IMR-90 (cell line): Measurements from ENCODE around the gene PRKRIP1. TPM values are rescaled to one million over a fixed set of nuclear protein-coding genes. Genes with fewer than 3 reads are reported as not detected.
"Not testable (repeated sequence)": the region's sequence is repeated elsewhere in the genome, so short reads cannot be mapped to it uniquely, and the experiment has no call there.

Experiments
- ATAC-seq: fragments of 200-7000 bp; cut with Tn5 transposase; 2 replicates; pipeline ENCODE4 v1.9.1; 2020; ENCODE audit warnings: low read depth, mild to moderate bottlenecking, moderate library complexity
- BruUV-seq: library from RNA; stranded (reverse); fragments of 400-500 nt; replicated peaks from 2 replicates; lab custom pipeline; 2021; lab: Mats Ljungman, UMichigan
- CTCF ChIA-PET: fragments of 300-600 bp; formaldehyde crosslinking; extraction: SDS; loops from one replicate; lab custom pipeline; 2021; ENCODE audit warnings: antibody characterized with exemption; lab: Yijun Ruan, JAX
- POLR2A ChIA-PET: fragments of 300-600 bp; sonication (Branson Sonifier 250); formaldehyde crosslinking; loops from one replicate; lab custom pipeline; 2022; ENCODE audit warnings: antibody characterized with exemption; ENCODE audit not compliant: unreplicated experiment; lab: Charles Lee
- DNase-seq: peaks from one replicate; pipeline ENCODE4 v3.0.0; 2013
- H2AFZ ChIP-seq: replicated peaks from 2 replicates; pipeline ENCODE3; 2013; ENCODE audit warnings: low read length, mild to moderate bottlenecking; ENCODE audit not compliant: poor library complexity
- H2AK5ac ChIP-seq: 2 replicates; pipeline ENCODE4 v1.6.1; 2013; ENCODE audit warnings: low read depth, low read length, inconsistent platforms
- H2AK9ac ChIP-seq: replicated peaks from 2 replicates; pipeline ENCODE3; 2013; ENCODE audit warnings: mild to moderate bottlenecking, low read depth, low read length, moderate library complexity; ENCODE audit not compliant: poor library complexity
- H2BK120ac ChIP-seq: 2 replicates; pipeline ENCODE4 v1.6.1; 2013; ENCODE audit warnings: low read depth, low read length, inconsistent platforms
- H2BK15ac ChIP-seq: 3 replicates; pipeline ENCODE4 v1.6.1; 2013; ENCODE audit warnings: low read depth, low read length, inconsistent platforms
- H2BK20ac ChIP-seq: 2 replicates; pipeline ENCODE4 v1.6.1; 2013; ENCODE audit warnings: low read depth, mild to moderate bottlenecking, inconsistent platforms, low read length, moderate library complexity
- H2BK5ac ChIP-seq: 2 replicates; pipeline ENCODE4 v1.6.1; 2013; ENCODE audit warnings: mild to moderate bottlenecking, low read depth, low read length, inconsistent platforms; ENCODE audit not compliant: poor library complexity, severe bottlenecking
- H3K14ac ChIP-seq: replicated peaks from 2 replicates; pipeline ENCODE4 v1.6.1; 2013; ENCODE audit warnings: low read depth, low read length, inconsistent platforms
- H3K18ac ChIP-seq: 2 replicates; pipeline ENCODE4 v1.6.1; 2013; ENCODE audit warnings: low read depth, low read length, control low read depth
- H3K23ac ChIP-seq: 2 replicates; pipeline ENCODE4 v1.6.1; 2013; ENCODE audit warnings: low read depth, low read length, inconsistent platforms
- H3K27ac ChIP-seq: 2 replicates; pipeline ENCODE4 v1.5.1; 2013; ENCODE audit warnings: mild to moderate bottlenecking, control low read depth, low read length; ENCODE audit not compliant: insufficient read depth
- H3K27me3 ChIP-seq: 2 replicates; pipeline ENCODE4 v1.6.1; 2013; ENCODE audit warnings: low read length; ENCODE audit not compliant: control insufficient read depth, insufficient read depth
- H3K36me3 ChIP-seq: 2 replicates; pipeline ENCODE4 v1.6.1; 2013; ENCODE audit warnings: low read length, mixed read lengths; ENCODE audit not compliant: control insufficient read depth, insufficient read depth
- H3K4ac ChIP-seq: 2 replicates; pipeline ENCODE4 v1.6.1; 2013; ENCODE audit warnings: low read depth, low read length, inconsistent platforms
- H3K4me1 ChIP-seq: 2 replicates; pipeline ENCODE4 v1.6.1; 2013; ENCODE audit warnings: low read length, mixed read lengths; ENCODE audit not compliant: control insufficient read depth, insufficient read depth
- H3K4me2 ChIP-seq: 2 replicates; pipeline ENCODE4 v1.6.1; 2013; ENCODE audit warnings: low read depth, mild to moderate bottlenecking, control low read depth, low read length, moderate library complexity
- H3K4me3 ChIP-seq: 2 replicates; pipeline ENCODE4 v1.5.1; 2013; ENCODE audit warnings: low read depth, mild to moderate bottlenecking, control low read depth, low read length, moderate library complexity; ENCODE audit not compliant: insufficient read depth
- H3K56ac ChIP-seq: 2 replicates; pipeline ENCODE4 v1.6.1; 2013; ENCODE audit warnings: low read length, inconsistent platforms; ENCODE audit not compliant: insufficient read depth; ENCODE audit errors: extremely low read depth
- H3K79me1 ChIP-seq, 2 experiments: 2 replicates each; pipeline ENCODE4 v1.6.1; 2013; ENCODE audit warnings: low read length in 2 of 2, inconsistent platforms in 1 of 2, low read depth in 1 of 2
- H3K9ac ChIP-seq: 2 replicates; pipeline ENCODE4 v1.6.1; 2013; ENCODE audit warnings: low read depth, low read length, control low read depth
- H3K9me1 ChIP-seq: 2 replicates; pipeline ENCODE4 v1.6.1; 2013; ENCODE audit warnings: low read length, inconsistent platforms; ENCODE audit not compliant: insufficient read depth
- H3K9me3 ChIP-seq: 2 replicates; pipeline ENCODE4 v1.6.1; 2013; ENCODE audit warnings: low read length; ENCODE audit not compliant: control insufficient read depth, insufficient read depth
- H4K20me1 ChIP-seq: 2 replicates; pipeline ENCODE4 v1.6.1; 2013; ENCODE audit warnings: low read length, inconsistent platforms; ENCODE audit not compliant: insufficient read depth
- H4K5ac ChIP-seq: 2 replicates; pipeline ENCODE4 v1.6.1; 2013; ENCODE audit warnings: mild to moderate bottlenecking, low read depth, low read length, control low read depth
- H4K8ac ChIP-seq, 2 experiments: 2 replicates each; pipeline ENCODE4 v1.6.1; 2013; ENCODE audit warnings: low read depth in 2 of 2, low read length in 2 of 2, control low read depth in 1 of 2, inconsistent platforms in 1 of 2
- H4K91ac ChIP-seq: 2 replicates; pipeline ENCODE4 v1.6.1; 2013; ENCODE audit warnings: low read depth, low read length, inconsistent platforms; ENCODE audit not compliant: insufficient read depth
- WGBS, 2 experiments: methylation state at CpG; one replicate each; pipeline versions ENCODE4 v1.1.5 to v1.1.7; 2013; ENCODE audit warnings: missing lambda C conversion rate in 2 of 2; ENCODE audit not compliant: insufficient read length in 1 of 2; ENCODE audit errors: extremely low coverage in 2 of 2; 5-methylcytosine and 5-hydroxymethylcytosine counted together
- dilution Hi-C: fragments of 300-500 bp; cut with HindIII; formaldehyde crosslinking; loops from one replicate; pipeline ENCODE4 v1.14.3; 2018; ENCODE audit warnings: low sequenced_read_pairs; ENCODE audit not compliant: unreplicated experiment
- in situ Hi-C: fragments of 300-500 bp; cut with MboI; formaldehyde crosslinking; loops from 3 replicates; pipeline ENCODE4 v1.14.3; 2019; ENCODE audit warnings: low sequenced_read_pairs, inconsistent platforms, mixed read lengths
- intact Hi-C: fragments of 100-400 bp; cut with micrococcal nuclease; formaldehyde crosslinking; loops from 2 replicates; pipeline ENCODE4 v1.10.0; 2022
- polyA plus RNA-seq, 3 experiments: library from polyadenylated mRNA; depleted of rRNA; stranded (reverse); fragments of >200 nt; gene quantifications; 2 replicates each; pipeline ENCODE4 v1.2.3, GENCODE V29; 2012; ENCODE audit warnings: low replicate concordance in 1 of 3
- total RNA-seq: library from RNA; depleted of rRNA; stranded (reverse); fragments of >200 nt; gene quantifications from 2 replicates; pipeline ENCODE4 v1.2.3, GENCODE V29; 2012

Gene PRKRIP1
- total and polyA plus RNA-seq, 2 of the 4 experiments (the other 2 are of a cell fraction) = 6.5 to 21.6 TPM

GRCh38 chr7:102364394-102364886 lies 31.7 kb upstream of the PRKRIP1 start:
- H3K27me3 ChIP-seq, ATAC-seq, H2AK5ac ChIP-seq, H3K14ac ChIP-seq, H2AK9ac ChIP-seq, H3K9me1 ChIP-seq, H3K79me1 ChIP-seq, POLR2A ChIA-PET, H3K36me3 ChIP-seq, H3K4ac ChIP-seq, H2BK120ac ChIP-seq, H4K5ac ChIP-seq, H4K20me1 ChIP-seq, H4K91ac ChIP-seq, H3K18ac ChIP-seq, H3K56ac ChIP-seq, H3K9me3 ChIP-seq, CTCF ChIA-PET, BruUV-seq, H2BK5ac ChIP-seq, H2AFZ ChIP-seq, H2BK15ac ChIP-seq, in situ Hi-C loops, H2BK20ac ChIP-seq, dilution Hi-C loops, H3K23ac ChIP-seq, intact Hi-C loops, DNase-seq, H3K4me1 ChIP-seq: not testable (repeated sequence)
- Histone ChIP-seq H3K4me2 (peak overlapping the region; percentile 54), H4K8ac (0 out of 4 replicates have a peak overlapping the region, but pooled peaks of 1 of the 2 experiments have one; percentile 16), H3K9ac (peak overlapping the region; percentile 12), H3K27ac (peak overlapping the region; percentile 9), H3K4me3 (peak overlapping the region; percentile 52)
- WGBS, 2 experiments = no CpG with 5 or more reads among the region's 20 CpGs

GRCh38 chr7:102365390-102365789 lies 30.8 kb upstream of the PRKRIP1 start:
- H3K14ac ChIP-seq, H4K8ac ChIP-seq, H2AFZ ChIP-seq, H3K56ac ChIP-seq, in situ Hi-C loops, H3K9ac ChIP-seq, H4K20me1 ChIP-seq, H3K4me3 ChIP-seq, H3K9me1 ChIP-seq, H3K23ac ChIP-seq, H2BK15ac ChIP-seq, H2BK5ac ChIP-seq, POLR2A ChIA-PET, H3K4ac ChIP-seq, H4K5ac ChIP-seq, H3K36me3 ChIP-seq, H2AK9ac ChIP-seq, H2AK5ac ChIP-seq, dilution Hi-C loops, H3K4me2 ChIP-seq, intact Hi-C loops, H3K18ac ChIP-seq, DNase-seq, CTCF ChIA-PET, H4K91ac ChIP-seq, H2BK120ac ChIP-seq, H3K27ac ChIP-seq, ATAC-seq, H3K4me1 ChIP-seq, H2BK20ac ChIP-seq, H3K9me3 ChIP-seq, H3K27me3 ChIP-seq, H3K79me1 ChIP-seq: not testable (repeated sequence)
- BruUV-seq = TSS peak; percentile 8
- WGBS, 2 experiments = no CpG with 5 or more reads among the region's 7 CpGs
